AG09319 (cell line): Measurements from ENCODE around the gene TP53I11.

ENCODE experiments used
- DNase-seq: peaks from one replicate; pipeline ENCODE4 v3.0.0-alpha.2; 2010; ENCODE audit warnings: low read depth; ENCODE audit errors: extremely low read depth
- TF ChIP-seq, protein P1 (sequence below): IDR thresholded peaks from 2 replicates; pipeline ENCODE4 v1.5.1; 2011; ENCODE audit warnings: low read depth, mild to moderate bottlenecking, inconsistent platforms, low read length, moderate library complexity

The TP53I11 gene

DNA sequence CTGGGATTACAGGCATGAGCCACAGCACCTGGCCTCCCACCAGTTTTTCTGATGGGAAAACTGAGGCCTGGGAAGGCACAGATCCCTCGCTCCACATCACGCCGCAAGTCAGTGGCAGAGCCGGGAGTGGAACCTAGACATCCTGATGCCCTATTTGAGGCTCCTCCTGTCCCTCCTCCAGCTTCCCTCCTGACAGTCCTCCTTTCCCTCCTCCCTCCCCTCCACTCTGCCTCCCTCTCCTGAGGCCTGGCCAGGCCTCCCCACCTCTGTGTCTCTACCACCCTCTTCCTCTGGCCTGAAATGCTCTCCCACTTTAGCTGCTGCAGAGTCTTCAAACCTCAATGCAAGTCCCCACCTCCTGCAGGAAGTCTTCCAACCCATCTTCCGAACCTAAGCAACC lies 13.3 kb upstream of the TP53I11 start:
- no peak for DNase-seq
- TF ChIP-seq, protein P1, sequence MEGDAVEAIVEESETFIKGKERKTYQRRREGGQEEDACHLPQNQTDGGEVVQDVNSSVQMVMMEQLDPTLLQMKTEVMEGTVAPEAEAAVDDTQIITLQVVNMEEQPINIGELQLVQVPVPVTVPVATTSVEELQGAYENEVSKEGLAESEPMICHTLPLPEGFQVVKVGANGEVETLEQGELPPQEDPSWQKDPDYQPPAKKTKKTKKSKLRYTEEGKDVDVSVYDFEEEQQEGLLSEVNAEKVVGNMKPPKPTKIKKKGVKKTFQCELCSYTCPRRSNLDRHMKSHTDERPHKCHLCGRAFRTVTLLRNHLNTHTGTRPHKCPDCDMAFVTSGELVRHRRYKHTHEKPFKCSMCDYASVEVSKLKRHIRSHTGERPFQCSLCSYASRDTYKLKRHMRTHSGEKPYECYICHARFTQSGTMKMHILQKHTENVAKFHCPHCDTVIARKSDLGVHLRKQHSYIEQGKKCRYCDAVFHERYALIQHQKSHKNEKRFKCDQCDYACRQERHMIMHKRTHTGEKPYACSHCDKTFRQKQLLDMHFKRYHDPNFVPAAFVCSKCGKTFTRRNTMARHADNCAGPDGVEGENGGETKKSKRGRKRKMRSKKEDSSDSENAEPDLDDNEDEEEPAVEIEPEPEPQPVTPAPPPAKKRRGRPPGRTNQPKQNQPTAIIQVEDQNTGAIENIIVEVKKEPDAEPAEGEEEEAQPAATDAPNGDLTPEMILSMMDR = no peak

DNA sequence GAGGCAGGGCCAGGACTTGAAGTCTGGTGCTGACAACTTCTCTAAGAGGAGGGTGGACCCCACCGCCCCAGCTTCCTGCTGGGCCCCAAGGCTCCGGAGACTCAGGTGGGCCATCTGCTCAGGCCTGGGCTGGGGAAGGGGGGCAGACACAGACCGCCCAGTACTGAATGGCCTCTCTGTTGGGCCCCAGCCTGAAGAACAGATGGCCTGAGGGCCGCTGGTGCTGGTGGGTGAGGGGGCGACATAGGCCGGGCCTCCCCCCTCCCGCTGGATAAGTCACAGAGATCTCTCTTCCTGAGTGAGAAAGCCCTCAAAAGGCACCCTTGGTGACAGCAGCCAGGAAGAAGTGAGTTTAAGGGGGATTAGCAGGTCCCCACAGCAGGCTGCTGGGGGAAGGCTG lies 12.5 kb upstream of the TP53I11 start:
- TF ChIP-seq, protein P1 = no peak
- no peak for DNase-seq

DNA sequence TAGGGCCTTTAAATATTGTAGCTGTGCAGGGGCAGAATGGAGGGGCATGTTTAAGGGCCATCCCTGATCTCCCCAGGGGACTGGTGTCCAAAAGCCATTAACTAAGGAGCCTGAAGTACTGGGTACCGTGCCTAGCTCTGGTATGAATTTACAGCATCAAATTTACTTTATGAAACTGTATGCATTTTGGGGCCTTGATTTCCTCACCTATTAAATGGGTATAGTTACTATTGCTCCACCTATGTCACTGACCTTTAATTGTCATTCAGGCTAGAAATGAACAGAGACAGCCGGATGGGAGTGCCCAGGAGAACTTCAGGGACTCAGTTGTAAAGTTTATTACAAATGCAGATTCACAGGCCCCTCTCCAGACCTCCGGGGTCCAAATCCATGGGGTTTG lies 11.8 kb upstream of the TP53I11 start:
- TF ChIP-seq, protein P1 = no peak

GRCh38 chr11:44960200-44960845 lies 9.6 kb upstream of the TP53I11 start:
- TF ChIP-seq, protein P1 = no peak

More for the DNA sequence above, 11.8 kb upstream of the TP53I11 start:
- no peak for DNase-seq

DNA sequence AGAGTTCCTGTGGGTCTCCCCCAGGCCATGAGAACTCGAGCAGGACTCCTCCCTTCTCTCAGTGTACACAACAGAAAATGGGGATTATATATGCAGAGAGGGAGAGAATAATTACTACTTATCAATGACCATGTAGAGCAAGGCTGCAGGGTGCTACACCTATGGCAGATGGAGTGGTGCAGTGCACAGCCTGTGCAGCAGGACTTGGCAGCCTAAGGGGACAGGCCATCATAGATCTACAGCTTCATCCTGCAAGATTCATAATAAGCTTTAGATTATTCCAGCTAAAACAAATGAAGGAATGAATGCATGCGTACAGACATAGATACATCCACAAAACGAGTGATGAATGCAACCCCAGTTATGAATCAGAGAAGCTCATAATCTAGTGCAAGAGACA lies 8.4 kb upstream of the TP53I11 start:
- TF ChIP-seq, protein P1 = no peak
- DNase-seq = no peak

More at GRCh38 chr11:44960200-44960845, 9.6 kb upstream of the TP53I11 start:
- no peak for DNase-seq

DNA sequence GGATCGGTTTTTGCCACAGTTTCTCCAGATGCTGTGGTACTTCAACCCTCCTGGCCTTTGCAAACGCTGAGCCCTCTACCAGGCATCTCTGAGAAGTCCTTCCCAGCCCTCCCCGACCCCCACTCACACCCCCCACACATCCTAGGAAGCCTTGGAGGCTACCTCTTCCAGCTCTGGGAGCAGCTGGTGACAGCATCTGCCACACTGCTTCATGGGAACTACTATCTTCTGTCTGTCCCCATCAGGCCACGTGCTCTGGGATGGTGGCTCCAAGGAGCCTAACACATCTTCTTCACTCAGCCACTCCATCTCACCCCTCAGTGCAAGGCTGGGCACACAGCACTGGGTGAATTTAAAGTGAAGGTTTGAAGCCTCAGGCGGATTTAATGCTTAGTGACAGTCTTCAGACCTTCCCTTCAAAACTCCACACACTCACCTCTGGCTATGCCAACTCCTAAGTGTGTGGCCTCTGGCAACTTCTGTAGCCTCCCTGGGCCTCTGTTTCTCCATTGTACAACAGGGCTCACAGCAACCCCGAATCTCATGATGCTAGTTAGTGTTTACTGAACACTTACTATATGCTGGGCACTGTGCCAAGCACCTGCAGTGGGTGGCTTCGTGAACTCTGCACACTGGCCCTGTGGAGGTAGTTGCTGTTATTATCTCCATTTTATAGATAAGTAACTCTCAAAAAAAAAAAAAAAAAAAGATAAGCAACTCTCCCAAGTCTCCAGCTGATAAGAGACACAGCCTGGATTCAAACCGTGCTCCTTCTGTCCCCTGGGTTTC lies 7.3 kb upstream of the TP53I11 start:
- DNase-seq = no peak
- TF ChIP-seq, protein P1 = no peak

GRCh38 chr11:44957040-44957515 lies 6.4 kb upstream of the TP53I11 start:
- DNase-seq = no peak
- TF ChIP-seq, protein P1 = no peak
